ENCODE measurements around the gene PWWP2A. TPM values are rescaled to one million over a fixed set of nuclear protein-coding genes. Genes with fewer than 3 reads are reported as not detected.

PWWP2A gene
- total and polyA plus RNA-seq, 10 of the 15 experiments (the other 5 are each of a cell fraction or from before 2014, with no cell fraction given), result 5.7 to 26.1 (median 17.7) TPM

Other genes starting within 250 kb of the PWWP2A start
- not detected in 2 replicates for gene ADRA1B, start 203.0 kb downstream of the PWWP2A start, total RNA-seq (2014; rRNA removed)
- not detected in 2 replicates for gene ADRA1B, start 203.0 kb downstream of the PWWP2A start, total RNA-seq (2014; rRNA removed; fragmentation: Illumina TruSeq; extraction: Trizol)
- gene ADRA1B, start 203.0 kb downstream of the PWWP2A start, total RNA-seq (2021), result not detected in 2 replicates
- 0.04 TPM in 1 of 2 replicates, not detected in the other for gene ADRA1B, start 203.0 kb downstream of the PWWP2A start, polyA plus RNA-seq (2011; rRNA removed)
- gene ADRA1B, start 203.0 kb downstream of the PWWP2A start, polyA plus RNA-seq (2014; fragmentation: Illumina TruSeq; extraction: Trizol), result not detected in 2 replicates
- gene ADRA1B, start 203.0 kb downstream of the PWWP2A start, polyA plus RNA-seq (2014; fragmentation: Nextera tagmentation; extraction: Ambion mirVana), result not detected
- gene ADRA1B, start 203.0 kb downstream of the PWWP2A start, polyA plus RNA-seq (2014; rRNA removed), result not detected in 2 replicates
- gene ADRA1B, start 203.0 kb downstream of the PWWP2A start, polyA plus RNA-seq (2016; fragmentation: Nextera tagmentation; extraction: Ambion mirVana), result not detected
- gene TTC1, start 110.3 kb downstream of the PWWP2A start, total RNA-seq (2014; rRNA removed), result 58.1 and 60.7 TPM in 2 replicates
- 84.5 and 85.1 TPM in 2 replicates for gene TTC1, start 110.3 kb downstream of the PWWP2A start, total RNA-seq (2014; rRNA removed; fragmentation: Illumina TruSeq; extraction: Trizol)
- 54.5 and 57.8 TPM in 2 replicates for gene TTC1, start 110.3 kb downstream of the PWWP2A start, total RNA-seq (2021)
- 46.6 and 62.4 TPM in 2 replicates for gene TTC1, start 110.3 kb downstream of the PWWP2A start, polyA plus RNA-seq (2011; rRNA removed)
- 132 and 155 TPM in 2 replicates for gene TTC1, start 110.3 kb downstream of the PWWP2A start, polyA plus RNA-seq (2014; fragmentation: Illumina TruSeq; extraction: Trizol)
- 100 to 1,000 TPM; 132 to 160 TPM for gene TTC1, start 110.3 kb downstream of the PWWP2A start, polyA plus RNA-seq (2014; fragmentation: Nextera tagmentation; extraction: Ambion mirVana)
- 69.6 and 74.0 TPM in 2 replicates for gene TTC1, start 110.3 kb downstream of the PWWP2A start, polyA plus RNA-seq (2014; rRNA removed)
- 100 to 1,000 TPM in 1 of 2 experiments, 10 to 100 TPM in 1; 99.5 to 103 TPM for gene TTC1, start 110.3 kb downstream of the PWWP2A start, polyA plus RNA-seq (2016; fragmentation: Nextera tagmentation; extraction: Ambion mirVana)
- 1.3 and 1.9 TPM in 2 replicates for gene FABP6, start 110.1 kb upstream of the PWWP2A start, total RNA-seq (2014; rRNA removed)
- gene FABP6, start 110.1 kb upstream of the PWWP2A start, total RNA-seq (2014; rRNA removed; fragmentation: Illumina TruSeq; extraction: Trizol), result 1.2 and 3.0 TPM in 2 replicates
- gene FABP6, start 110.1 kb upstream of the PWWP2A start, total RNA-seq (2021), result 1.9 and 2.3 TPM in 2 replicates
- 4.7 and 8.1 TPM in 2 replicates for gene FABP6, start 110.1 kb upstream of the PWWP2A start, polyA plus RNA-seq (2011; rRNA removed)
- gene FABP6, start 110.1 kb upstream of the PWWP2A start, polyA plus RNA-seq (2014; fragmentation: Illumina TruSeq; extraction: Trizol), result 1.00 and 1.2 TPM in 2 replicates
- gene FABP6, start 110.1 kb upstream of the PWWP2A start, polyA plus RNA-seq (2014; fragmentation: Nextera tagmentation; extraction: Ambion mirVana), result 1 to 10 TPM; 3.0 to 3.5 TPM
- gene FABP6, start 110.1 kb upstream of the PWWP2A start, polyA plus RNA-seq (2014; rRNA removed), result 1.2 and 3.2 TPM in 2 replicates
- 1 to 10 TPM in 1 of 2 experiments, under 1 TPM in 1; 0.66 to 1.1 TPM for gene FABP6, start 110.1 kb upstream of the PWWP2A start, polyA plus RNA-seq (2016; fragmentation: Nextera tagmentation; extraction: Ambion mirVana)
- not detected in 2 replicates for gene CCNJL, start 193.1 kb upstream of the PWWP2A start, total RNA-seq (2014; rRNA removed)
- not detected in 2 replicates for gene CCNJL, start 193.1 kb upstream of the PWWP2A start, total RNA-seq (2014; rRNA removed; fragmentation: Illumina TruSeq; extraction: Trizol)
- 0.08 and 0.10 TPM in 2 replicates for gene CCNJL, start 193.1 kb upstream of the PWWP2A start, total RNA-seq (2021)
- 0.19 and 0.20 TPM in 2 replicates for gene CCNJL, start 193.1 kb upstream of the PWWP2A start, polyA plus RNA-seq (2011; rRNA removed)
- not detected in 2 replicates for gene CCNJL, start 193.1 kb upstream of the PWWP2A start, polyA plus RNA-seq (2014; fragmentation: Illumina TruSeq; extraction: Trizol)
- gene CCNJL, start 193.1 kb upstream of the PWWP2A start, polyA plus RNA-seq (2014; fragmentation: Nextera tagmentation; extraction: Ambion mirVana), result not detected
- not detected in 2 replicates for gene CCNJL, start 193.1 kb upstream of the PWWP2A start, polyA plus RNA-seq (2014; rRNA removed)
- gene CCNJL, start 193.1 kb upstream of the PWWP2A start, polyA plus RNA-seq (2016; fragmentation: Nextera tagmentation; extraction: Ambion mirVana), result under 1 TPM in 1 of 2 experiments, not detected in 1; 0.09 TPM

Measured in GM12878 (cell line).